Gastrocnemius medialis (tissue), 4 donors: ENCODE measurements around the gene RANBP3L.

Experiments used
- POLR2A ChIP-seq, 2 donors: fragments of 450-650 bp; IDR thresholded peaks; one replicate each; pipeline ENCODE4 v1.6.1; 2017; ENCODE audit warnings: antibody characterized with exemption in 2 of 2, mild to moderate bottlenecking in 2 of 2, moderate library complexity in 2 of 2
- TF ChIP-seq, protein P1 (sequence below), 5 experiments: fragments of 450-650 bp in 3 of 5; fragments of 200-600 bp in 2 of 5; sonication (generic) in 2 of 5; IDR thresholded peaks in 4 of 5; conservative IDR thresholded peaks in 1 of 5; 1 replicate in 4 of 5; 2 replicates in 1 of 5; pipeline ENCODE4 v1.5.1; 2016 to 2019; ENCODE audit warnings: antibody characterized with exemption in 5 of 5, mild to moderate bottlenecking in 3 of 5, moderate library complexity in 3 of 5

DNA sequence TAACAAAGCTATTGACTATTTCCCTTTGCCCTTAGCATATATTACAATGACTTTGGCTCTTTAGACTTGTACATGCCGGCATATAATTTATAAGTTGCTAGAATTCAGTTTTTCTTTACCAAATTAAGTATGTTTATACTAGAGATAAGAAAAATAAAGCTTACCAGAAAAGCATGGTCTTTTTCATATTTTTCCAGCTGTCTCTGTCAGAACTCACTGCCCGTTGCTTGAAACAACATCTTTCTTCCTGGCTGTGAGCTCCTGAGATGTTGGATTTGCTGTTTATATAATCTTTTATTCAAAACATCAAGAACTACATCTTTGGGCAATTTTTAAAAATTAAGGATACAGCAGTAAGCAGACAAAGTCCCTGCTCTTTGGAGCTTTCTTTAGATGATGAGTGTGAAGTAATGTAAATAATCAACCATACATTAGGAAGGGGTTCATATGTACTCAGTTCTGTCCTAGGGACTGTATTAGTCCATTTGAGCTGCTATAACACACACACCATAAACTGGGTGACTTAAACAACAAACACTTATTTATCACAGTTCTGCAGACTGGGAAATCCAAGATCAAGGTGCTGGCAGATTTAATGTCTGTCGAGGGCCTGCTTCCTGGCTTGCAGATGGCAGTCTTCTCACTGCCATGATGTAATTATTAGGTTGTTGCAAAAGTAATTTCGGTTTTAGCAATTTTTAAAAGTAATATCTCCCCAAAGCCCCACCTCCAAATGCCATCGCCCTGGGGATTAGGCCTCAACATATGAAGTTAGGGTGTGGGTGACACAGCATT is 45.4 kb upstream of the RANBP3L start:
- TF ChIP-seq, protein P1, sequence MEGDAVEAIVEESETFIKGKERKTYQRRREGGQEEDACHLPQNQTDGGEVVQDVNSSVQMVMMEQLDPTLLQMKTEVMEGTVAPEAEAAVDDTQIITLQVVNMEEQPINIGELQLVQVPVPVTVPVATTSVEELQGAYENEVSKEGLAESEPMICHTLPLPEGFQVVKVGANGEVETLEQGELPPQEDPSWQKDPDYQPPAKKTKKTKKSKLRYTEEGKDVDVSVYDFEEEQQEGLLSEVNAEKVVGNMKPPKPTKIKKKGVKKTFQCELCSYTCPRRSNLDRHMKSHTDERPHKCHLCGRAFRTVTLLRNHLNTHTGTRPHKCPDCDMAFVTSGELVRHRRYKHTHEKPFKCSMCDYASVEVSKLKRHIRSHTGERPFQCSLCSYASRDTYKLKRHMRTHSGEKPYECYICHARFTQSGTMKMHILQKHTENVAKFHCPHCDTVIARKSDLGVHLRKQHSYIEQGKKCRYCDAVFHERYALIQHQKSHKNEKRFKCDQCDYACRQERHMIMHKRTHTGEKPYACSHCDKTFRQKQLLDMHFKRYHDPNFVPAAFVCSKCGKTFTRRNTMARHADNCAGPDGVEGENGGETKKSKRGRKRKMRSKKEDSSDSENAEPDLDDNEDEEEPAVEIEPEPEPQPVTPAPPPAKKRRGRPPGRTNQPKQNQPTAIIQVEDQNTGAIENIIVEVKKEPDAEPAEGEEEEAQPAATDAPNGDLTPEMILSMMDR (IDR thresholded peaks at IDR 0.05 in 4 of 5, conservative IDR thresholded peaks at IDR 0.05 in 1 of 5) = no peak
- no peak for TF ChIP-seq POLR2A (IDR thresholded peaks at IDR 0.05)
